Kidney (tissue), 14 donors: ENCODE data around the gene TCF7L2. TPM values are rescaled to one million over a fixed set of nuclear protein-coding genes. Genes with fewer than 3 reads are reported as not detected.
A peak's percentile ranks its signal among the peaks of the same experiment; 100 is the strongest.

ENCODE experiments used
- DNase-seq, 5 donors: peaks; one replicate each; pipeline ENCODE4 v3.0.0-alpha.2; 2013 to 2020
- FAIRE-seq: peaks from 2 replicates; lab custom pipeline; 2012; peaks lifted over from hg19 to GRCh38; lab: Jason Lieb, UNC
- H3K27ac ChIP-seq, 2 donors: one replicate each; pipeline ENCODE4 v1.7.0; 2013; ENCODE audit warnings: low read depth in 2 of 2, low read length in 2 of 2, inconsistent platforms in 1 of 2
- H3K27me3 ChIP-seq: one replicate; pipeline ENCODE4 v1.7.1; 2013; ENCODE audit warnings: low read length, inconsistent platforms; ENCODE audit not compliant: control insufficient read depth, insufficient read depth
- H3K36me3 ChIP-seq, 3 donors: one replicate each; pipeline versions ENCODE4 v1.7.0 to v1.7.1; 2013; ENCODE audit warnings: low read length in 3 of 3, control low read depth in 1 of 3, inconsistent platforms in 1 of 3; ENCODE audit not compliant: insufficient read depth in 3 of 3, control insufficient read depth in 2 of 3
- H3K4me1 ChIP-seq, 3 donors: one replicate each; pipeline versions ENCODE4 v1.7.0 to v1.7.1; 2013; ENCODE audit warnings: low read length in 3 of 3, inconsistent platforms in 1 of 3, low read depth in 1 of 3; ENCODE audit not compliant: control insufficient read depth in 2 of 3, insufficient read depth in 2 of 3
- H3K4me3 ChIP-seq, 3 donors: one replicate each; pipeline versions ENCODE4 v1.7.0 to v1.8.1; 2013; ENCODE audit warnings: low read length in 3 of 3, control low read depth in 1 of 3, inconsistent platforms in 1 of 3
- H3K9ac ChIP-seq, 3 donors: one replicate each; pipeline versions ENCODE4 v1.7.0 to v1.7.1; 2013; ENCODE audit warnings: low read length in 3 of 3, control low read depth in 1 of 3, inconsistent platforms in 1 of 3
- H3K9me3 ChIP-seq, 3 donors: one replicate each; pipeline versions ENCODE4 v1.7.0 to v1.7.1; 2013; ENCODE audit warnings: low read length in 3 of 3, control low read depth in 1 of 3, inconsistent platforms in 1 of 3; ENCODE audit not compliant: control insufficient read depth in 2 of 3, insufficient read depth in 1 of 3
- CTCF ChIP-seq: IDR thresholded peaks from 3 replicates; pipeline ENCODE4 v1.5.1; 2012; ENCODE audit warnings: mild to moderate bottlenecking, moderate library complexity, borderline replicate concordance; ENCODE audit not compliant: insufficient read depth; ENCODE audit errors: extremely low read depth
- intact Hi-C: fragments of 100-400 bp; cut with DNase I; formaldehyde crosslinking; loops from one replicate; pipeline ENCODE4 v1.11.1; 2022
- polyA plus RNA-seq: library from polyadenylated mRNA; stranded (reverse); fragments of 350-450 nt; fragmentation: Illumina TruSeq; extraction: RNeasy Lipid Tissue Mini Kit (QIAGEN cat#74804); gene quantifications from one replicate; pipeline ENCODE4 v1.2.3, GENCODE V29; 2014; ENCODE audit warnings: low read depth, low replicate concordance; ENCODE audit not compliant: insufficient read depth
- total RNA-seq: library from RNA; stranded (reverse); fragmentation: NEBNext Ultra II Directional; extraction: Animal tissue kit (Norgen Biotek cat#: 25700); gene quantifications from one replicate; pipeline ENCODE4 v1.2.1, GENCODE V29; 2021
- donor health status: control.
- donor health status: control.
- donor health status: control.
- donor health status: control.
- donor health status: control.
- donor health status: DM: yes; HTN: yes; CAD: no.
- donor health status: Normal renal cell carcinoma (clear cell type).

Gene TCF7L2
- total and polyA plus RNA-seq, 2 donors from 2014 or later = 6.5 to 32.4 TPM

GRCh38 chr10:113085776-113086175, 135.7 kb downstream of the TCF7L2 start:
- no peak overlapping the region for H3K4me3 ChIP-seq
- no peak for FAIRE-seq
- H3K9me3 ChIP-seq = no peaks in the 10 kb centered on the region
- peaks cover 0 to 8% (median 3%) of the 10 kb centered on the region in 3 donors for H3K4me1 ChIP-seq
- no peak for DNase-seq
- H3K9ac ChIP-seq = no peak overlapping the region
- TF ChIP-seq CTCF = no peak
- no peak overlapping the region for H3K27ac ChIP-seq
- H3K27me3 ChIP-seq = no peaks in the 10 kb centered on the region
- intact Hi-C loops = no loop called here
- no peaks in the 10 kb centered on the region for H3K36me3 ChIP-seq

GRCh38 chr10:113086282-113086681, 136.2 kb downstream of the TCF7L2 start:
- intact Hi-C loops = no loop called here
- Histone ChIP-seq H3K27me3 (no peaks in the 10 kb centered on the region), H3K36me3 (no peaks in the 10 kb centered on the region), H3K4me1 (peaks cover 0 to 8% (median 3%) of the 10 kb centered on the region in 3 donors), H3K9ac (no peak overlapping the region), H3K27ac (no peak overlapping the region), H3K9me3 (no peaks in the 10 kb centered on the region), H3K4me3 (no peak overlapping the region)
- no peak for TF ChIP-seq CTCF
- DNase-seq = no peak
- FAIRE-seq = no peak

- Histone ChIP-seq H3K4me1 (peaks cover 0 to 8% (median 3%) of the 10 kb centered on the region in 3 donors), H3K9ac (no peak overlapping the region), H3K36me3 (no peaks in the 10 kb centered on the region), H3K27me3 (no peaks in the 10 kb centered on the region), H3K9me3 (no peaks in the 10 kb centered on the region), H3K4me3 (no peak overlapping the region), H3K27ac (peak overlapping the region in 1 of 2 donors; percentile 68)
- FAIRE-seq = no peak
- no peak for TF ChIP-seq CTCF
- peak in 1 of 5 donors; percentile 74 for DNase-seq
- intact Hi-C loops = no loop called here
Measured at GRCh38 chr10:113087165-113088029, 137.3 kb downstream of the TCF7L2 start.
